Vagina (tissue), 2 donors: Measurements from ENCODE around the gene GBF1.

ENCODE experiments used
- CTCF ChIP-seq, 3 experiments: fragments of 450-650 bp in 2 of 3; fragments of 200-600 bp in 1 of 3; sonication (generic) in 1 of 3; IDR thresholded peaks; one replicate each; pipeline ENCODE4 v1.5.1; 2017 to 2019; ENCODE audit warnings: antibody characterized with exemption in 3 of 3, mild to moderate bottlenecking in 2 of 3, moderate library complexity in 2 of 3
- POLR2A ChIP-seq, 2 donors: fragments of 450-650 bp; IDR thresholded peaks; one replicate each; pipeline ENCODE4 v1.6.1; 2017; ENCODE audit warnings: antibody characterized with exemption in 2 of 2, mild to moderate bottlenecking in 2 of 2, moderate library complexity in 2 of 2
- POLR2AphosphoS5 ChIP-seq, 2 donors: sonication (generic); formaldehyde crosslinking; IDR thresholded peaks; one replicate each; pipeline ENCODE4 v1.9.0; 2017; ENCODE audit warnings: antibody characterized with exemption in 2 of 2, mild to moderate bottlenecking in 2 of 2, low read depth in 1 of 2; ENCODE audit not compliant: insufficient read depth in 1 of 2

- no peak for TF ChIP-seq CTCF (IDR thresholded peaks at IDR 0.05)
- TF ChIP-seq POLR2A (IDR thresholded peaks at IDR 0.05), result no peak
- no peak for TF ChIP-seq POLR2AphosphoS5 (IDR thresholded peaks at IDR 0.05; ENCODE audit: insufficient read depth in 1 of 2, low read depth in 1 of 2)
Observed at GRCh38 chr10:102342458-102342857, 97.1 kb downstream of the GBF1 start.
